A549 (cell line): ENCODE data around the gene DGUOK.

Experiments used
- CHD2 ChIP-seq: fragments of 150-350 bp; IDR thresholded peaks from 2 replicates; pipeline ENCODE4 v1.6.1; 2014; ENCODE audit warnings: low read length; ENCODE audit not compliant: partially characterized antibody
- EP300 ChIP-seq, 2 experiments: fragments of >200 bp; sonication (Bioruptor Twin); formaldehyde crosslinking; IDR thresholded peaks; 2 replicates in 1 of 2; 3 replicates in 1 of 2; pipeline ENCODE4 v1.6.1; 2016 to 2017
- JUN ChIP-seq, 2 experiments: fragments of >200 bp; sonication (Bioruptor Twin); formaldehyde crosslinking; IDR thresholded peaks; 2 replicates in 1 of 2; 3 replicates in 1 of 2; pipeline ENCODE4 v1.6.1; 2016 to 2017
- KDM1A ChIP-seq: fragments of 200-600 bp; sonication (generic); IDR thresholded peaks from 2 replicates; pipeline ENCODE4 v1.6.1; 2016; ENCODE audit warnings: low read depth, mild to moderate bottlenecking
- POLR2A ChIP-seq: IDR thresholded peaks from 2 replicates; pipeline ENCODE4 v1.6.1; 2012; ENCODE audit warnings: mild to moderate bottlenecking, low read length
- RNF2 ChIP-seq: fragments of 200-600 bp; sonication (generic); IDR thresholded peaks from 2 replicates; pipeline ENCODE4 v1.6.1; 2016; ENCODE audit warnings: low read depth, mild to moderate bottlenecking, antibody characterized with exemption, moderate library complexity, borderline replicate concordance
- SMC3 ChIP-seq: fragments of >200 bp; sonication (Bioruptor Twin); formaldehyde crosslinking; IDR thresholded peaks from 3 replicates; pipeline ENCODE4 v1.6.1; 2018; ENCODE audit warnings: inconsistent platforms
- TP53 ChIP-seq: fragments of 250-450 bp; sonication (Bioruptor Pico); IDR thresholded peaks from 2 replicates; pipeline ENCODE4 v1.5.0; 2021; ENCODE audit warnings: mild to moderate bottlenecking, moderate library complexity
- TF ChIP-seq, protein P1 (sequence below): fragments of >200 bp; sonication (Bioruptor Twin); formaldehyde crosslinking; IDR thresholded peaks from 3 replicates; pipeline ENCODE4 v1.5.1; 2016
- TF ChIP-seq, protein P2 (sequence below): fragments of 200-600 bp; sonication (generic); IDR thresholded peaks from 2 replicates; pipeline ENCODE4 v1.6.1; 2016; ENCODE audit warnings: antibody characterized with exemption, mild to moderate bottlenecking, moderate library complexity
- TF ChIP-seq, protein P3 (sequence below): IDR thresholded peaks from 2 replicates; pipeline ENCODE4 v1.6.1; 2012
- TF ChIP-seq, protein P4 (sequence below): fragments of 450-650 bp; IDR thresholded peaks from 2 replicates; pipeline ENCODE4 v1.6.1; 2014; ENCODE audit warnings: antibody characterized with exemption

DNA sequence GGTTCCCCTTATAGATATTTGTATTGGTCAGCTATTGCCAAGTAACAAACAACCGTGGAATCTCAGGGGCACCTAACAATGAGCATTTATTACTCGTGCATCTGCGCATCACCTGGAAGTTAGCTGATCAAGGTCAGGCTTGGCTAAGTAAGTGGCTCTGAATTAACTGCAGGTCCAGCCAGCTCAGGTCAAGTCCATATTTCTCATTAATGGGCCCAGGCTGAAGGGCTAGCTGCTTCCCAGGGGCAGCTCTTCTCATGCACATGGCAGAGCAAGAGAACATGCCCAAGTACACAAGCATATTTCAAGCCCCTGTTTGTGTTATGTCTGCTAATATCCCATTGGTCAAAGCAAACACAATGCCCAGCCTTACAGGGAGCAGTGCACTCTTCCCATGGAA lies 7.8 kb upstream of the DGUOK start:
- TF ChIP-seq JUN (IDR thresholded peaks at IDR 0.05) = no peak
- no peak for TF ChIP-seq RNF2
- TF ChIP-seq, protein P1, sequence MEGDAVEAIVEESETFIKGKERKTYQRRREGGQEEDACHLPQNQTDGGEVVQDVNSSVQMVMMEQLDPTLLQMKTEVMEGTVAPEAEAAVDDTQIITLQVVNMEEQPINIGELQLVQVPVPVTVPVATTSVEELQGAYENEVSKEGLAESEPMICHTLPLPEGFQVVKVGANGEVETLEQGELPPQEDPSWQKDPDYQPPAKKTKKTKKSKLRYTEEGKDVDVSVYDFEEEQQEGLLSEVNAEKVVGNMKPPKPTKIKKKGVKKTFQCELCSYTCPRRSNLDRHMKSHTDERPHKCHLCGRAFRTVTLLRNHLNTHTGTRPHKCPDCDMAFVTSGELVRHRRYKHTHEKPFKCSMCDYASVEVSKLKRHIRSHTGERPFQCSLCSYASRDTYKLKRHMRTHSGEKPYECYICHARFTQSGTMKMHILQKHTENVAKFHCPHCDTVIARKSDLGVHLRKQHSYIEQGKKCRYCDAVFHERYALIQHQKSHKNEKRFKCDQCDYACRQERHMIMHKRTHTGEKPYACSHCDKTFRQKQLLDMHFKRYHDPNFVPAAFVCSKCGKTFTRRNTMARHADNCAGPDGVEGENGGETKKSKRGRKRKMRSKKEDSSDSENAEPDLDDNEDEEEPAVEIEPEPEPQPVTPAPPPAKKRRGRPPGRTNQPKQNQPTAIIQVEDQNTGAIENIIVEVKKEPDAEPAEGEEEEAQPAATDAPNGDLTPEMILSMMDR = no peak
- TF ChIP-seq TP53 (CRISPR knock-in tag) = no peak
- no peak for TF ChIP-seq EP300 (IDR thresholded peaks at IDR 0.05)
- TF ChIP-seq POLR2A = no peak
- no peak for TF ChIP-seq CHD2
- TF ChIP-seq, protein P2, sequence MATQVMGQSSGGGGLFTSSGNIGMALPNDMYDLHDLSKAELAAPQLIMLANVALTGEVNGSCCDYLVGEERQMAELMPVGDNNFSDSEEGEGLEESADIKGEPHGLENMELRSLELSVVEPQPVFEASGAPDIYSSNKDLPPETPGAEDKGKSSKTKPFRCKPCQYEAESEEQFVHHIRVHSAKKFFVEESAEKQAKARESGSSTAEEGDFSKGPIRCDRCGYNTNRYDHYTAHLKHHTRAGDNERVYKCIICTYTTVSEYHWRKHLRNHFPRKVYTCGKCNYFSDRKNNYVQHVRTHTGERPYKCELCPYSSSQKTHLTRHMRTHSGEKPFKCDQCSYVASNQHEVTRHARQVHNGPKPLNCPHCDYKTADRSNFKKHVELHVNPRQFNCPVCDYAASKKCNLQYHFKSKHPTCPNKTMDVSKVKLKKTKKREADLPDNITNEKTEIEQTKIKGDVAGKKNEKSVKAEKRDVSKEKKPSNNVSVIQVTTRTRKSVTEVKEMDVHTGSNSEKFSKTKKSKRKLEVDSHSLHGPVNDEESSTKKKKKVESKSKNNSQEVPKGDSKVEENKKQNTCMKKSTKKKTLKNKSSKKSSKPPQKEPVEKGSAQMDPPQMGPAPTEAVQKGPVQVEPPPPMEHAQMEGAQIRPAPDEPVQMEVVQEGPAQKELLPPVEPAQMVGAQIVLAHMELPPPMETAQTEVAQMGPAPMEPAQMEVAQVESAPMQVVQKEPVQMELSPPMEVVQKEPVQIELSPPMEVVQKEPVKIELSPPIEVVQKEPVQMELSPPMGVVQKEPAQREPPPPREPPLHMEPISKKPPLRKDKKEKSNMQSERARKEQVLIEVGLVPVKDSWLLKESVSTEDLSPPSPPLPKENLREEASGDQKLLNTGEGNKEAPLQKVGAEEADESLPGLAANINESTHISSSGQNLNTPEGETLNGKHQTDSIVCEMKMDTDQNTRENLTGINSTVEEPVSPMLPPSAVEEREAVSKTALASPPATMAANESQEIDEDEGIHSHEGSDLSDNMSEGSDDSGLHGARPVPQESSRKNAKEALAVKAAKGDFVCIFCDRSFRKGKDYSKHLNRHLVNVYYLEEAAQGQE = no peak
- TF ChIP-seq, protein P3, sequence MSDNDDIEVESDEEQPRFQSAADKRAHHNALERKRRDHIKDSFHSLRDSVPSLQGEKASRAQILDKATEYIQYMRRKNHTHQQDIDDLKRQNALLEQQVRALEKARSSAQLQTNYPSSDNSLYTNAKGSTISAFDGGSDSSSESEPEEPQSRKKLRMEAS = no peak
- TF ChIP-seq KDM1A = no peak
- TF ChIP-seq SMC3 = no peak
- TF ChIP-seq, protein P4, sequence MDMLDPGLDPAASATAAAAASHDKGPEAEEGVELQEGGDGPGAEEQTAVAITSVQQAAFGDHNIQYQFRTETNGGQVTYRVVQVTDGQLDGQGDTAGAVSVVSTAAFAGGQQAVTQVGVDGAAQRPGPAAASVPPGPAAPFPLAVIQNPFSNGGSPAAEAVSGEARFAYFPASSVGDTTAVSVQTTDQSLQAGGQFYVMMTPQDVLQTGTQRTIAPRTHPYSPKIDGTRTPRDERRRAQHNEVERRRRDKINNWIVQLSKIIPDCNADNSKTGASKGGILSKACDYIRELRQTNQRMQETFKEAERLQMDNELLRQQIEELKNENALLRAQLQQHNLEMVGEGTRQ = no peak
